ENCODE results near the gene OBP2B.

DNA sequence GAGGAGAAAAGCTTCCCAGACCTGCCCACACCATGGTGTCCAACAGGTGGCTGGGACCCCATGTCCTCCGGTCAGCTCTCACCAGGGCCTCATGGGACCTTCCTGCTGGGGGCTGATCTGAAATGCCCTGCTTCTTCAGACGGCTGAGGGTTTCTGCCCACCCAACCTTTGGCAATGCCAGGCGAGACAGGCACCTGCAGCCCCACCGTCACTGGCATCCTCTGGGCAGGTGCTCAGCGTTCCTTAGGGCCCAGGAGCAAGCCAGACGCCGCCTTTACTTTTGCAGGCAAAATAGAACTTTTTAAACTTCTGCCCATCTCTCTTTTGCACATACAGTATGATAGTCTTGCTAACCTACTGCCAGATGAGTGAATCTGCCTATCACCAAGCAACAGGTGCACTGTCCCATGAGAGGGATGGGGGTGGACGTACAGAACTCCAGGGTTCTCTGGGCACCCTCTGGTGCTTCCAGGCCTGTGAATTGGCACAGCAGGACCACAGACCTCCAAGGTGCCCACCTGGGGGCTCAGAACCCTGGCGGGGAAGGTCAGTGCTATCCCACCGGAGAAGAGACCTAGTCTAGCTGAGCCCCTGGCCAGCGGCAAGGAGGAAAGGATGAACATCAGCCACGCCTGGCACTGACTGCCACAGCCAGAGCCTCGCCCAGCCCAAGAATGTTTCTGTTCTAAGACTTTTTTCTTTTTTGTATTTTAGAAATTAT, 7.5 kb downstream of the OBP2B start:
- TF ChIP-seq CTCF (conservative IDR thresholded peaks at IDR 0.05) = no peak
- TF ChIP-seq ZFX (IDR thresholded peaks at IDR 0.05) = no peak

All from C4-2B (cell line).